H1 (cell line): Measurements from ENCODE around the gene ZNF397. TPM values are rescaled to one million over a fixed set of nuclear protein-coding genes. Genes with fewer than 3 reads are reported as not detected.
"Not testable (repeated sequence)": the region's sequence is repeated elsewhere in the genome, so short reads cannot be mapped to it uniquely, and the experiment has no call there.

Source experiments
- CTCF ChIA-PET: fragments of 300-600 bp; sonication (Branson Sonifier 250); formaldehyde crosslinking; loops from one replicate; lab custom pipeline; 2021; ENCODE audit not compliant: partially characterized antibody; lab: Charles Lee
- POLR2A ChIA-PET: fragments of 300-600 bp; sonication (Branson Sonifier 250); formaldehyde crosslinking; loops from one replicate; lab custom pipeline; 2021; ENCODE audit warnings: inconsistent platforms; ENCODE audit not compliant: partially characterized antibody; lab: Charles Lee
- DNase-seq, 2 experiments: peaks; one replicate each; pipeline versions ENCODE4 v3.0.0 to v3.0.0-alpha.2; 2010 to 2022; ENCODE audit warnings: low spot score in 2 of 2, low read depth in 1 of 2, mixed read lengths in 1 of 2
- FAIRE-seq: peaks from 2 replicates; lab custom pipeline; 2011; peaks lifted over from hg19 to GRCh38; lab: Jason Lieb, UNC
- H2AFZ ChIP-seq: 2 replicates; pipeline ENCODE4 v1.8.1; 2012; ENCODE audit warnings: low read length, inconsistent platforms
- H2AK5ac ChIP-seq: 2 replicates; pipeline ENCODE4 v1.6.1; 2013; ENCODE audit warnings: low read depth, low read length
- H2BK120ac ChIP-seq: replicated peaks from 2 replicates; pipeline ENCODE3; 2013; ENCODE audit warnings: low read depth, low read length, inconsistent platforms
- H2BK12ac ChIP-seq: 2 replicates; pipeline ENCODE4 v1.6.1; 2013; ENCODE audit warnings: low read depth, low read length
- H2BK15ac ChIP-seq: 2 replicates; pipeline ENCODE4 v1.6.1; 2013; ENCODE audit warnings: low read length
- H2BK20ac ChIP-seq: 2 replicates; pipeline ENCODE4 v1.6.1; 2013; ENCODE audit warnings: low read length
- H2BK5ac ChIP-seq: 2 replicates; pipeline ENCODE4 v1.6.1; 2013; ENCODE audit warnings: low read depth, low read length
- H3K14ac ChIP-seq: 2 replicates; pipeline ENCODE4 v1.6.1; 2013; ENCODE audit warnings: inconsistent platforms; ENCODE audit not compliant: insufficient read length
- H3K18ac ChIP-seq: 2 replicates; pipeline ENCODE4 v1.6.1; 2013; ENCODE audit warnings: low read length; ENCODE audit errors: extremely low read depth
- H3K23ac ChIP-seq: 2 replicates; pipeline ENCODE4 v1.6.1; 2013; ENCODE audit warnings: inconsistent platforms; ENCODE audit not compliant: insufficient read length
- H3K23me2 ChIP-seq: 2 replicates; pipeline ENCODE4 v1.6.1; 2013; ENCODE audit warnings: low read depth, low read length
- H3K27ac ChIP-seq: 2 replicates; pipeline ENCODE4 v1.6.1; 2011; ENCODE audit warnings: low read depth, low read length, inconsistent platforms
- H3K27me3 ChIP-seq, 4 experiments: replicated peaks in 1 of 4; 1 replicate in 1 of 4; 2 replicates in 3 of 4; pipeline versions ENCODE4 v1.6.1 to v1.8.1; 2011 to 2013; ENCODE audit warnings: low read length in 3 of 4, mild to moderate bottlenecking in 3 of 4, inconsistent platforms in 2 of 4, mixed read lengths in 2 of 4, moderate library complexity in 1 of 4; ENCODE audit not compliant: control insufficient read depth in 3 of 4, insufficient read depth in 3 of 4; ENCODE audit errors: extremely low read depth in 1 of 4
- H3K36me3 ChIP-seq, 4 experiments: 2 replicates each; pipeline versions ENCODE4 v1.6.1 to v1.8.1; 2011 to 2013; ENCODE audit warnings: mild to moderate bottlenecking in 4 of 4, low read length in 3 of 4, moderate library complexity in 2 of 4, control low read depth in 1 of 4, inconsistent platforms in 1 of 4; ENCODE audit not compliant: insufficient read depth in 4 of 4, control insufficient read depth in 2 of 4
- H3K4ac ChIP-seq: replicated peaks from 2 replicates; pipeline ENCODE3; 2013; ENCODE audit warnings: low read length, low read depth, mixed read lengths, inconsistent platforms; ENCODE audit not compliant: insufficient read length
- H3K4me1 ChIP-seq, 4 experiments: replicated peaks in 1 of 4; 1 replicate in 1 of 4; 2 replicates in 3 of 4; pipeline versions ENCODE4 v1.6.1 to v1.8.1; 2011 to 2013; ENCODE audit warnings: low read length in 3 of 4, inconsistent platforms in 2 of 4, mixed read lengths in 1 of 4; ENCODE audit not compliant: insufficient read depth in 4 of 4, control insufficient read depth in 3 of 4
- H3K4me2 ChIP-seq, 2 experiments: 2 replicates each; pipeline versions ENCODE4 v1.6.1 to v1.8.1; 2011 to 2013; ENCODE audit warnings: low read depth in 2 of 2, low read length in 2 of 2, control low read depth in 1 of 2, inconsistent platforms in 1 of 2, mild to moderate bottlenecking in 1 of 2; ENCODE audit not compliant: insufficient read depth in 1 of 2
- H3K4me3 ChIP-seq, 4 experiments: fragments of 200-600, 300-600 bp in 1 of 4; sonication (generic), shearing (Covaris generic), sonication (Bioruptor Twin) in 1 of 4; 2 replicates each; pipeline versions ENCODE4 v1.5.1 to v1.8.1; 2011 to 2016; ENCODE audit warnings: low read length in 4 of 4, low read depth in 3 of 4, control low read depth in 2 of 4, inconsistent platforms in 2 of 4, mild to moderate bottlenecking in 2 of 4, mixed read lengths in 1 of 4, moderate library complexity in 1 of 4; ENCODE audit not compliant: insufficient read depth in 2 of 4; ENCODE audit errors: extremely low read depth in 1 of 4
- H3K56ac ChIP-seq: replicated peaks from 2 replicates; pipeline ENCODE3; 2013; ENCODE audit warnings: low read depth, mild to moderate bottlenecking, mixed read lengths, low read length, inconsistent platforms; ENCODE audit not compliant: insufficient read length
- H3K79me1 ChIP-seq: 2 replicates; pipeline ENCODE4 v1.6.1; 2013; ENCODE audit warnings: low read depth, low read length, control low read depth
- H3K79me2 ChIP-seq, 2 experiments: 2 replicates each; pipeline versions ENCODE4 v1.6.1 to v1.8.1; 2012 to 2013; ENCODE audit warnings: low read length in 2 of 2, mild to moderate bottlenecking in 2 of 2, inconsistent platforms in 1 of 2; ENCODE audit not compliant: insufficient read depth in 2 of 2, control insufficient read depth in 1 of 2
- H3K9ac ChIP-seq, 4 experiments: replicated peaks in 1 of 4; 1 replicate in 1 of 4; 2 replicates in 3 of 4; pipeline versions ENCODE4 v1.6.1 to v1.8.1; 2011 to 2013; ENCODE audit warnings: low read depth in 3 of 4, low read length in 3 of 4, control low read depth in 2 of 4, mild to moderate bottlenecking in 2 of 4, moderate library complexity in 2 of 4, inconsistent platforms in 1 of 4; ENCODE audit errors: extremely low read depth in 1 of 4
- H3K9me3 ChIP-seq, 2 experiments: 2 replicates each; pipeline versions ENCODE4 v1.6.1 to v1.8.1; 2012 to 2013; ENCODE audit warnings: mild to moderate bottlenecking in 2 of 2, moderate library complexity in 2 of 2, control low read depth in 1 of 2, inconsistent platforms in 1 of 2, low read depth in 1 of 2, low read length in 1 of 2, mixed read lengths in 1 of 2; ENCODE audit not compliant: insufficient read depth in 2 of 2
- H4K20me1 ChIP-seq, 2 experiments: replicated peaks in 1 of 2; 2 replicates each; pipeline versions ENCODE3 to v1.8.1; 2011 to 2013; ENCODE audit warnings: inconsistent platforms in 2 of 2, low read length in 2 of 2, mild to moderate bottlenecking in 1 of 2; ENCODE audit not compliant: insufficient read depth in 2 of 2, control insufficient read depth in 1 of 2
- H4K5ac ChIP-seq: 2 replicates; pipeline ENCODE4 v1.6.1; 2013; ENCODE audit warnings: low read length, low read depth, mixed read lengths, inconsistent platforms; ENCODE audit not compliant: insufficient read length
- H4K8ac ChIP-seq: 2 replicates; pipeline ENCODE4 v1.8.0; 2013; ENCODE audit warnings: mild to moderate bottlenecking, moderate library complexity, low read length, inconsistent platforms; ENCODE audit not compliant: insufficient read depth; ENCODE audit errors: extremely low read depth
- H4K91ac ChIP-seq: replicated peaks from 2 replicates; pipeline ENCODE3; 2013; ENCODE audit warnings: low read length, mixed read lengths, inconsistent platforms; ENCODE audit not compliant: insufficient read length
- WGBS, 2 experiments: shearing (Covaris generic) in 1 of 2; methylation state at CpG; one replicate each; pipeline versions ENCODE4 v1.1.6 to v1.1.7; 2013 to 2015; ENCODE audit warnings: low lambda C conversion rate in 2 of 2, mixed read lengths in 2 of 2, inconsistent platforms in 1 of 2, low coverage in 1 of 2, missing lambda C conversion rate in 1 of 2; ENCODE audit not compliant: insufficient replicate concordance in 2 of 2, insufficient coverage in 1 of 2, insufficient read length in 1 of 2; ENCODE audit errors: extremely low coverage in 1 of 2, missing lambda C conversion rate in 1 of 2; 5-methylcytosine and 5-hydroxymethylcytosine counted together
- polyA plus RNA-seq, 7 experiments: library from polyadenylated mRNA; depleted of rRNA in 3 of 7; stranded (reverse) in 5 of 7; unstranded in 2 of 7; fragments of >200 nt in 5 of 7; fragments of 200-250 nt in 2 of 7; gene quantifications; 1 replicate in 5 of 7; 2 replicates in 1 of 7; 4 replicates in 1 of 7; pipeline versions ENCODE4 v1.2.1 to v1.2.3, GENCODE V29; 2011 to 2013; ENCODE audit warnings: missing spikeins in 2 of 7, mixed read lengths in 2 of 7
- total RNA-seq: library from RNA; stranded (reverse); fragmentation: NEBNext Ultra II Directional; extraction: Animal tissue kit (Norgen Biotek cat#: 25700); gene quantifications from 2 replicates; pipeline ENCODE4 v1.2.1, GENCODE V29; 2021

The ZNF397 gene
- total and polyA plus RNA-seq, 2 of the 8 experiments (the other 6 are each of a cell fraction or from before 2014, with no cell fraction given) = 9.8 to 39.5 TPM

- H3K79me2 ChIP-seq, H2BK5ac ChIP-seq, H4K5ac ChIP-seq, H3K79me1 ChIP-seq, H3K23me2 ChIP-seq, CTCF ChIA-PET, FAIRE-seq, POLR2A ChIA-PET, H2AFZ ChIP-seq, H3K23ac ChIP-seq, H3K9me3 ChIP-seq, H2AK5ac ChIP-seq, H2BK20ac ChIP-seq, H4K91ac ChIP-seq, H3K4me1 ChIP-seq, H3K9ac ChIP-seq, H3K27ac ChIP-seq, H3K36me3 ChIP-seq, H4K20me1 ChIP-seq, H3K4me3 ChIP-seq, H3K14ac ChIP-seq, DNase-seq, H3K27me3 ChIP-seq, H2BK12ac ChIP-seq, H3K56ac ChIP-seq, H3K18ac ChIP-seq, H2BK120ac ChIP-seq, H3K4me2 ChIP-seq, H3K4ac ChIP-seq, H2BK15ac ChIP-seq, H4K8ac ChIP-seq: not testable (repeated sequence)
- 95% methylated on average over 14 of the region's 30 CpGs; no CpG with 5 or more reads in 1 of the 2 experiments for WGBS, 2 experiments
Measured at GRCh38 chr18:35205746-35206458, 34.9 kb upstream of the ZNF397 start.
